Neural progenitor cell (in vitro differentiated cells): ENCODE measurements around the gene SLC25A11.

ENCODE experiments used
- EZH2 ChIP-seq: fragments of 200-600 bp; sonication (generic); IDR thresholded peaks from 2 replicates; pipeline ENCODE4 v1.6.1; 2017; ENCODE audit warnings: antibody characterized with exemption, mild to moderate bottlenecking, moderate library complexity
- TF ChIP-seq, protein P1 (sequence below): fragments of 200-600 bp; sonication (generic); IDR thresholded peaks from 2 replicates; pipeline ENCODE4 v1.5.1; 2017; ENCODE audit warnings: antibody characterized with exemption, mild to moderate bottlenecking

DNA sequence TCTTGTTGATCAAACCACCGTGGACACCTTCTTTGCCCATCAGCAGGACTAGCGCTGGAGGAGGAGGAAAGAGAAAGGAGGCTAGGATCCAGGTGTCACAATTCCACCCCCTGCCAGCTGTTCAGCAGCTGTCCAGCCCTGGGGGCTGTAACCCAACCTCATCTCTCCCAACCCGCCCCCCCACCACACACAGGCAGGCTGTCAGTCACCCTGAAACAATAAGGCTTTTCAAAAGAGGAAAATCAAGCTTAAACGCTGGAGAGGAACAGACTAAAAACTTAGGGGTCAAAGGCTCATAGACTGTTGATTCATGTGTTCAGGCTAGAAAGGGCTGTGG is 6.1 kb upstream of the SLC25A11 start:
- no peak for TF ChIP-seq EZH2
- TF ChIP-seq, protein P1, sequence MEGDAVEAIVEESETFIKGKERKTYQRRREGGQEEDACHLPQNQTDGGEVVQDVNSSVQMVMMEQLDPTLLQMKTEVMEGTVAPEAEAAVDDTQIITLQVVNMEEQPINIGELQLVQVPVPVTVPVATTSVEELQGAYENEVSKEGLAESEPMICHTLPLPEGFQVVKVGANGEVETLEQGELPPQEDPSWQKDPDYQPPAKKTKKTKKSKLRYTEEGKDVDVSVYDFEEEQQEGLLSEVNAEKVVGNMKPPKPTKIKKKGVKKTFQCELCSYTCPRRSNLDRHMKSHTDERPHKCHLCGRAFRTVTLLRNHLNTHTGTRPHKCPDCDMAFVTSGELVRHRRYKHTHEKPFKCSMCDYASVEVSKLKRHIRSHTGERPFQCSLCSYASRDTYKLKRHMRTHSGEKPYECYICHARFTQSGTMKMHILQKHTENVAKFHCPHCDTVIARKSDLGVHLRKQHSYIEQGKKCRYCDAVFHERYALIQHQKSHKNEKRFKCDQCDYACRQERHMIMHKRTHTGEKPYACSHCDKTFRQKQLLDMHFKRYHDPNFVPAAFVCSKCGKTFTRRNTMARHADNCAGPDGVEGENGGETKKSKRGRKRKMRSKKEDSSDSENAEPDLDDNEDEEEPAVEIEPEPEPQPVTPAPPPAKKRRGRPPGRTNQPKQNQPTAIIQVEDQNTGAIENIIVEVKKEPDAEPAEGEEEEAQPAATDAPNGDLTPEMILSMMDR: no peak
